Stimulated activated CD4-positive, alpha-beta T cell treated with anti-CD3 and anti-CD28 coated beads, Interleukin-4, amount 100 ng/mL, for 24 hours (primary cell): ENCODE data around the gene ADH1C.
"Not testable (repeated sequence)": the region's sequence is repeated elsewhere in the genome, so short reads cannot be mapped to it uniquely, and the experiment has no call there.

Experiments
- DNase-seq: peaks from one replicate; pipeline ENCODE4 v3.0.0-alpha.2; 2020

ADH1C gene

GRCh38 chr4:99356992-99357391, 4.4 kb upstream of the ADH1C start:
- no peak for DNase-seq

GRCh38 chr4:99356149-99356548, 3.6 kb upstream of the ADH1C start:
- DNase-seq: not testable (repeated sequence)

DNA sequence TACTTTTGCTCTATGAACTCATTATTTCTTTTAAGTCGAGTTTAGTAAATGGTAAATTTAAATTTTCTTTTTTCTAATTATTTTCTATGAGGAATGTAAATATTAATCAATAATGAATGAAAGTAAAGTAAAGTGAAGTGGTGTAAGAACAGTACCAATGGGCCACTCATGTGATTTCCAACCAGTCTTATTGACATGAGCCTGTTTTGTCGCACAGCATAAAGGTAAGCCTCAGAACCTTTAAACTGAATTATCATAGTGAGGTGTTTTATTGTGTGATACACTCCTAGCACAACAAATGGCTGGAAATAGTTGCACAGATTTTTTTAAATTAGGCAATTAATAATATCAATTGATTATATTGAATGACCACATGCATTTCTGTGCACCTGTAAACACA, 1.1 kb downstream of the ADH1C start:
- no peak for DNase-seq

- DNase-seq: no peak
These were observed 3.2 kb downstream of the ADH1C start for GRCh38 chr4:99349338-99349737.

GRCh38 chr4:99342624-99343023, 9.9 kb downstream of the ADH1C start:
- DNase-seq: not testable (repeated sequence)

GRCh38 chr4:99341426-99341825, 11.1 kb downstream of the ADH1C start:
- DNase-seq: no peak

DNA sequence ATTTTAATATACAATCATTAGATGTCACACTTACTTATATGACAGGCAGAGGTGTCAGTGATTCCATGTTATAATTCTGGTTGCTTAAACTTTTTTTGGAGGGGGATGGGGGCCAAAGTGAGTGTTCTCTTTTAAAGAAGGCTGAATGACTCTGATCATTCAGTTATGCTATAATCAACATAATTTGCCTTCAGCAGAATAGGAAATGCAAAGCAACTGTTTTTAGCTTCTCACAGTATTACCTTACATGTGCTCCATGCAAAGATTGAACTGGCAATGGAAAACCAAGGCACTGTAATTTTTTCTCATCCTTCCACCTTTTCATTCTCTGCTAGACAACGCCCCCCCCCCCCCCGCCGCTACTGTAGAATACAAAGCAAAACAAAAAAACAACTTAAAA, 13.4 kb downstream of the ADH1C start:
- DNase-seq: no peak

- DNase-seq: no peak
These were observed 16.0 kb downstream of the ADH1C start for GRCh38 chr4:99336553-99336952.

GRCh38 chr4:99334880-99335279, 17.7 kb downstream of the ADH1C start:
- DNase-seq: no peak

- no peak for DNase-seq
These were observed 21.9 kb downstream of the ADH1C start for GRCh38 chr4:99330648-99331047.

- DNase-seq: no peak
These were observed 22.7 kb downstream of the ADH1C start for GRCh38 chr4:99329876-99330275.

- no peak for DNase-seq
These were observed 27.6 kb downstream of the ADH1C start for GRCh38 chr4:99324979-99325378.

- DNase-seq: no peak
These were observed 28.2 kb downstream of the ADH1C start for GRCh38 chr4:99324361-99324760.

DNA sequence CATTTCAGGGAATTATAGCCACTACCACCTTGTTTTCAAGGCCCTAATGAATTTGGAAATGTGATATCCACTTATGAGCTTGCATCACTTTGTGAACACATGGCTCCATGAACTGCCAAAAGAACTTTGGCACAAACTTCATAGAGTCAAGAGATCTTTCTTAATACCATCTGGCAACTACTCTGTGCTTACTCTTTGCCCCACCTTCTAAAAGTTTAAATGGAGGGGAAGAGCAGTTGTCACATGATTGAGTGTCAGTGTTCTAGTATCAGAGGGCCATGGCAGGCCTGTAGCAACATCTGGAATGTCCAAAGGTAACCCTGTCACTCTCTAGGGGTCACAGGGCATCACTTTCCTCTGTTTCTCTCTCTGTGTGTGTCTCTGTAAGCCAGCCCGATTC, 28.8 kb downstream of the ADH1C start:
- no peak for DNase-seq

DNA sequence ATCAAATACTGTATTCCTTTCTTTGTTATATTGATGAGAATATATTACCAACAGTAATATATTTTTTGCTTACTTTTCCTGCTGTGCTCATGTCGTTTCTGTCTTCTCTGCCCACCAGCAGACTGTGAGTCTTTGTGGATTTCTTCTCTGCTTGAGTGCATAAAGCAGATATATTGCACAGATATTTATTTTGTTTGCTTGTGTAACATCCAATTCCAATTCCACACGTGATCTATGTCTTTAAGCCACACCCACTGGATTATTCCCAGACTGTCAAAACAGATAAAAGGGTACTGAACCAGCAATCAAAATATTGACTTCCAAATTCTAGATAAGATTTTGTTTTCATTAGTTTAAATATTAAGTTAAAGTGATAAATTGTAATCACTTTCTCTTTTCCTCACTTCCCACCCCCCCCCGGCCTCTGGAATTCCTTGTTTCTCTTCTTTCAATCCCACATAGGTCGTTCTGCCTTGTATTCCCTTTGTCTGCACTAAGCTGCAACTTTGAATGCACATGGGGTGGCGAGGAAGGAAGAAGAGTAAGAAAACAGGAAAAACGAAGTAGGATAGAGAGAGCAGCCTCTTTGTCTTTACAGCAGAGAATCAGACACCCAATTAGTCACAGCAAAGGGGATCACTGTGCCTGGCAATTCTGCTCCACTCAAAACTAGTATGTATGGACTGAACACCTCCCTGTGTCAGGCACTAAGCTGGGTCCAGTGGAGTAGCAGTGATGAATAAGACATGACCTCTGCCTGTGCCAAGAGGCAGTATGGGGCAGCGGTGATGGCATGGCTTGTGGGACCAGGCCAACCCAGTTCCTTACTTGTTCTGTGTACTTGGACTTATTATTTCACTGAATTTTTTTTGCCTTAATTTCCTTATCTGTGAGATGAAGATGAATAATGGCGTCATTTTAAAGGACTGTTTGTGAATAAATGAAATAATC, 31.0 kb downstream of the ADH1C start, which contains the start of gene ADH1B:
Gene ADH1B, minus strand, starts transcription at position 161 of the 951 bp plus-strand sequence. Its CDS starts 70 bp downstream, at position 91.
- DNase-seq: no peak

GRCh38 chr4:99317811-99318210, 34.7 kb downstream of the ADH1C start:
- DNase-seq: not testable (repeated sequence)

DNA sequence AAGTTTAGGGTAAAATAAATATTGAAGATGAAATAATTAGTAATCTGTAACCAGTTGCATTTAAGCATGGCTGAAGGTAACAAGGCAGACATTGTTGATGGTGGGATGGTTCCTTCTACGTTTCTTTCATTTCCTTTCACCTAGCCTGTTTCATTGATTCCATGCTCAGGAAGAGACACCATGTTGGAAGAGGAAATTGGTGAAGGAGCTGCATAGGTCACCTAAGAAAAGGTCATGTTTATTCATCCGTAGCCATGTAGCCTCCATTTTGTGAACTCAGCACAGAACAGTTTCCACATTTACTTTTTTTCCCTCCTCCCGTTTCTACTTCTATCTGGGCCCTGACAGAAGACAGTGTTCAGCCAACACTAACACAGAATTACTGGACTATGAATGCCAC, 35.2 kb downstream of the ADH1C start:
- DNase-seq: no peak

DNA sequence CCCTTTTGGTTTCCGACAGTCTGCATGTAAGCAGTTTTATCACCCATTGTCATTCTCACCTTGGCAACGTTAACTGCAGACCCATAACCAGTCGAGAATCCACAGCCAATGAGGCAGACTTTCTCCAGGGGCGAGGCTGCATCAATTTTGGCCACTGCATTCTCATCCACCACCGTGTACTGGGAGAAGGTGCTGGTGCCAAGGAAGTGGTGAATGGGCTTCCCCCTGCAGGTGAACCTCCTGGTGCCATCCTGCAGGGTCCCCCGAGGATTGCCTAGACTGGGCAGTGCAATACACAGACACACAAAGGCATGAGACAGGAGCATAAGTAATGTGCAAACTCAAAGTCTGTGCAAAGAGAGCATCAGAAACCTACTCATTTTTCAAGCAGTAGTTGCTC, 36.7 kb downstream of the ADH1C start:
- DNase-seq: no peak

GRCh38 chr4:99314211-99314610, 38.3 kb downstream of the ADH1C start:
- DNase-seq: no peak

- no peak for DNase-seq
These were observed 42.2 kb downstream of the ADH1C start for GRCh38 chr4:99310389-99310788.

DNA sequence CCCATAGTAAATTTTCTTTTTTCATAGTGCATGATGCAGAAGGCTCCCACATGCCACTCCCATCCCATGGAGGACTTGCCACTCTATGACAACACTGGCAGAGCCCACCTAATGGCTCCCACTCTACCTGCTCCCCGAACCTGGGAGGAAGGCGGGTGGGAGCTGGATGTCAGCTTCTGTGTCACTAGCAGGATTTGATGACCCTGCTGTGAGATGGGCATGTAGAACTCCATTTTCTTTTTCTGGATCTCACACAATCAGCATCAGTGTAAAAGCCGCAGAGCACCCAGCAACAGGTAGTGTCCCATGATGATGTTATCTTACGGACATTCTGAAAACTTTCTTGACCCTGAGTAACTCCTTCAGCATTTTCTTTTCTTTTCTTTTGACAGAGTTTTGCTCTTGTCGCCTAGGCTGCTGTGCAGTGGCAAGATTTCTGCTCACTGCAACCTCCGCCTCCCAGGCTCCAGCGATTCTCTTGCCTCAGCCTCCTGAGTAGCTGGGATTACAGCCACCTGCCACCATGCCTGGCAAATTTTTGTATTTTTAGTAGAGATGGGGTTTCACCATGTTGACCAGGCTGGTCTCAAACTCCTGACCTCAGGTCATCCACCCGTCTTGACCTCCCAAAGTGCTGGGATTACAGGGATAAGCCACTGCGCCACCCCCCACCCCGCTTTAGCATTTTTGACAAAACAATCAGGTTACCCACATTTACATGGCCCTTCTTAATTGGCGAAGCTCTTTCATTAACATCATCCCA, 46.7 kb downstream of the ADH1C start:
- no peak for DNase-seq

GRCh38 chr4:99301376-99302164, 51.0 kb downstream of the ADH1C start:
- no peak for DNase-seq

DNA sequence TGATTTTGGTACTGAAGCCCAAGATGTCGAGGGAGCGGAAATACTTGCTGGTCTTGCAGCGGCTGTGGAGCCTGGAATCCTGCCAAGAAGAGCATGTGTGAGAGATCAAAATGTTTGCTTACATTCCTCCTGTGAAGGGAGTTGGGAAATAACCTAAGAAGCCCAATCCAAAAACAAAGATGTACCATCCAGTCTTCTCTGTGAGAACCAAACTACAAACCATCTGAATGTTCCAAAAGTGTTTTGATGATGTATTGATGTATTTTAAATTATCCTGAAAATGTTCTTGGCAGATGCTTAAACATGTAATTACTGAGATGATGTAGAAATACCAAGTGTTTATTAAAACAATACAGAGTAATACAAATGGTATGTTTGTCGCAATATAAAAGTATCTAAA, 51.6 kb downstream of the ADH1C start:
- DNase-seq: no peak
